Lower lobe of right lung (tissue), 2 donors: ENCODE data around the gene SUCLA2. TPM values are rescaled to one million over a fixed set of nuclear protein-coding genes. Genes with fewer than 3 reads are reported as not detected.
"Not testable (repeated sequence)": the region's sequence is repeated elsewhere in the genome, so short reads cannot be mapped to it uniquely, and the experiment has no call there.

Experiments used
- ATAC-seq, 2 donors: fragments of 200-7000 bp; cut with Tn5 transposase; one replicate each; pipeline ENCODE4 v1.9.1; 2020 to 2022; ENCODE audit warnings: mild to moderate bottlenecking in 2 of 2, moderate library complexity in 2 of 2
- DNase-seq: peaks from one replicate; pipeline ENCODE4 v3.0.0-alpha.2; 2020
- H3K27ac ChIP-seq: fragments of 200-600 bp; one replicate; pipeline ENCODE4 v1.8.0; 2022
- H3K27me3 ChIP-seq: fragments of 200-600 bp; one replicate; pipeline ENCODE4 v1.8.0; 2022; ENCODE audit warnings: low read depth
- H3K36me3 ChIP-seq: fragments of 200-600 bp; one replicate; pipeline ENCODE4 v1.8.0; 2022; ENCODE audit warnings: mild to moderate bottlenecking
- H3K4me1 ChIP-seq: fragments of 200-600 bp; one replicate; pipeline ENCODE4 v1.8.0; 2022
- H3K4me3 ChIP-seq: fragments of 200-600 bp; one replicate; pipeline ENCODE4 v1.8.0; 2022; ENCODE audit warnings: mild to moderate bottlenecking
- H3K9me3 ChIP-seq: fragments of 200-600 bp; one replicate; pipeline ENCODE4 v1.8.0; 2022
- intact Hi-C: fragments of 100-400 bp; cut with DNase I; formaldehyde crosslinking; loops from one replicate; pipeline ENCODE4 v1.11.0; 2022
- total RNA-seq: library from RNA; stranded (reverse); fragmentation: NEBNext Ultra II Directional; extraction: Animal tissue kit (Norgen Biotek cat#: 25700); gene quantifications from one replicate; pipeline ENCODE4 v1.2.1, GENCODE V29; 2021
- TF ChIP-seq, protein P1 (sequence below): fragments of 200-600 bp; IDR thresholded peaks from one replicate; pipeline ENCODE4 v1.8.0; 2022; ENCODE audit warnings: antibody characterized with exemption, mild to moderate bottlenecking
- donor health status: DM: no; HTN: yes; CAD: no; lungs with severe emphysema.

Gene SUCLA2
- total RNA-seq, 1 donor from 2014 or later: 36.7 TPM

DNA sequence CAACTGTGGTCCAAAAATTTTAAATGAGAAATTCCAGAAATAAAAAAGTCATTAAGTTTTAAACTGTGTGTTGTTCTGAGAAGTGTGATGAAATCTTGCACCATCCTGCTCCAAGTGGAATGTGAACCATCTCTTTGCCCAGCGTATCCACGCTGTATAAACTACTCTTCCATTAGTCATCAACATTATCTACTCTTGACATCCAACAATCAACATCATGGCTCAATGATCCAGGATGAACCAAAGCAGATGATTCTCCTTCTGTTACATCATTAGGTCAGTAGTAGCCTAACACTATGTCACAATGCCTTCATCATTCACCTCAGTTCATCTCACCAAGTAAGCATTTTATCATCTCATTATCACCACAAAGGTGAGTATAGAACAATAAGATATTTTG is 55.3 kb downstream of the SUCLA2 start:
- H3K27ac ChIP-seq: no peak overlapping the region
- DNase-seq: no peak
- TF ChIP-seq, protein P1, sequence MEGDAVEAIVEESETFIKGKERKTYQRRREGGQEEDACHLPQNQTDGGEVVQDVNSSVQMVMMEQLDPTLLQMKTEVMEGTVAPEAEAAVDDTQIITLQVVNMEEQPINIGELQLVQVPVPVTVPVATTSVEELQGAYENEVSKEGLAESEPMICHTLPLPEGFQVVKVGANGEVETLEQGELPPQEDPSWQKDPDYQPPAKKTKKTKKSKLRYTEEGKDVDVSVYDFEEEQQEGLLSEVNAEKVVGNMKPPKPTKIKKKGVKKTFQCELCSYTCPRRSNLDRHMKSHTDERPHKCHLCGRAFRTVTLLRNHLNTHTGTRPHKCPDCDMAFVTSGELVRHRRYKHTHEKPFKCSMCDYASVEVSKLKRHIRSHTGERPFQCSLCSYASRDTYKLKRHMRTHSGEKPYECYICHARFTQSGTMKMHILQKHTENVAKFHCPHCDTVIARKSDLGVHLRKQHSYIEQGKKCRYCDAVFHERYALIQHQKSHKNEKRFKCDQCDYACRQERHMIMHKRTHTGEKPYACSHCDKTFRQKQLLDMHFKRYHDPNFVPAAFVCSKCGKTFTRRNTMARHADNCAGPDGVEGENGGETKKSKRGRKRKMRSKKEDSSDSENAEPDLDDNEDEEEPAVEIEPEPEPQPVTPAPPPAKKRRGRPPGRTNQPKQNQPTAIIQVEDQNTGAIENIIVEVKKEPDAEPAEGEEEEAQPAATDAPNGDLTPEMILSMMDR: no peak
- intact Hi-C loops: no loop called here
- H3K27me3 ChIP-seq: no peaks in the 10 kb centered on the region
- no peak for ATAC-seq
- H3K36me3 ChIP-seq: peaks cover 56% of the 10 kb centered on the region
- H3K4me3 ChIP-seq: no peak overlapping the region
- H3K9me3 ChIP-seq: no peaks in the 10 kb centered on the region
- no peaks in the 10 kb centered on the region for H3K4me1 ChIP-seq

DNA sequence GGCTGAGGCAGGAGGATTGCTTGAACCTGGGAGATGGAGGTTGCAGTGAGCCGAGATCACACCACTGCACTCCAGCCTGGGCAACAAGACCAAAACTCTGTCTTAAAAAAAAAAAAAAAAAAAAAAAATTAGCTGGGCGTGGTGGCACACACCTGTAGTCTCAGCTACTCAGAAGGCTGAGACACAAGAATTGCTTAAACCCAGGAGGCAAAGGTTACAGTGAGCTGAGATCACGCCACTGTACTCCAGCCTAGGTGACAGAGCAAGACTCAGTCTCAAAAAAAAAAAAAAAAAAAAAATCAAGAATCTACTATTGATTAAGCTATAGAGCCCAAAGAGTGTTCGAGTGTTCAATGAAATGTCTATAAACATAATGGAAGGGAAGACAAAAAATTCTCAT is 55.9 kb downstream of the SUCLA2 start:
- ATAC-seq, H3K4me1 ChIP-seq, DNase-seq, intact Hi-C loops, H3K9me3 ChIP-seq, H3K27ac ChIP-seq, H3K4me3 ChIP-seq, H3K27me3 ChIP-seq: not testable (repeated sequence)
- H3K36me3 ChIP-seq: peaks cover 59% of the 10 kb centered on the region

DNA sequence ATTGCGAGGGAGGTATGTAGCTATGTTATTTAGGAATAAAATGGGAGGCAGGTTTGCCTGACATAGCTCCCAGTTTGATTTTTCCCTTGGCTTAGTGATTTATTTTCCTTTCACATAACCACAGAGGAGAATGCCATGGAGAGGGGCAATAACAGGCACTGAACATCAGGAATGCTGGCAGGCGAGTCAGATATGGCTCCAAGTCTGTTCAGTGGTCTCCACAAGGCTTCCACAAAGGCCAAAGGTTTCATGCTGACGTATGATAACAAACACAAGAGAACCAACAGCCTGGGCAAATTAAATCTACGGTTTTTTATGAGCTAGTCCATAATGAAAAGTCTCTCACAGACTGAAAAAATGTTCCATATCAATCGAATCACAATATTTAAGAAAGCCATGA is 66.7 kb downstream of the SUCLA2 start:
- no peaks in the 10 kb centered on the region for H3K4me1 ChIP-seq
- DNase-seq (no peak), ATAC-seq (no peak)
- TF ChIP-seq, protein P1: no peak
- intact Hi-C loops: no loop called here
- H3K27me3 ChIP-seq: no peaks in the 10 kb centered on the region
- no peak overlapping the region for H3K4me3 ChIP-seq
- peaks cover 4% of the 10 kb centered on the region for H3K36me3 ChIP-seq
- H3K27ac ChIP-seq: no peak overlapping the region
- no peaks in the 10 kb centered on the region for H3K9me3 ChIP-seq

DNA sequence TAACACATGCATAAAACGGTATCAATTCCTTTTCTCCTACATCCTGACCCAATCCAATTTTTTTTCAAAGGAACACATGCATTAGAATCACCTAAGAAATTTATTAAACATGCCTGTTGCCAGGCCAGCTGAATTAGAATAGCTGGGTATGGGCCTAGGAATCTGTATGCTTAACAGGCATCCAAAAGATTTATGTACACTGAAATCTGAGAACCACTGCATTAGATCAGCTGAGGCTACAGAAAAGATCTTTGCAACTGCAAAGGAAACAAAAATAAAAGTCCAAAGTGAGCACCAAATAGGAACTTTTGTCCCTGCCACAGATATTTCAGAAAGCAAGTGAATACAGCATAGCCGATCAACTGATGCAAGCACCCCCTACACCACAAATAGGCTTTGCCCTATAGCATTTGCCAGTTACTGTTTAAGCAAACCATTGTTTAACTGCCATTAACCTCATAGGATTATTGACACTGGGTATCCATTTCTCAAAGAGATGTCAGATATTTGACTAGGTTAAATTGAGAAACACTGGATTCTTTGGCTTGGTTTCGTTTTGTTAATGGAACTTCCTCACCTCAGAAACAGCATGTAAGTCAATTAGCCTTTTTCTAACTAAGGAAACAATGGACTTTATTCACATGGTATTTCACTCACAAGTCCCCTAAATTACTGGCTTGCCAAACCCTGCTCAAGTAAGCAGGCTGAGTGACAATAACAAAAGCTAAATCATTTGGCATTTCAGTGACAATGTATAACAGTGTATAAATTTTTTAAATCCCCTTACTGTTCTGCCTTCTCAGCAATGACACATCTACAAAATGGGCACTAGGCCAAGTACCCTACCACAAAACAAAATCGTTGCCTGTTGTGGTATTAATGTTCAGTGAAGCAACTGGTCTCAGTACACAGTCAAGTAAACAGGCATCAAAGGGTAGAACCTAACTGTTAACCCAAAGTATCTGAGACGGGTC is 67.8 kb downstream of the SUCLA2 start:
- no peaks in the 10 kb centered on the region for H3K36me3 ChIP-seq
- no peaks in the 10 kb centered on the region for H3K9me3 ChIP-seq
- DNase-seq (no peak), ATAC-seq (no peak)
- no peak overlapping the region for H3K27ac ChIP-seq
- no peak overlapping the region for H3K4me3 ChIP-seq
- H3K27me3 ChIP-seq: no peaks in the 10 kb centered on the region
- intact Hi-C loops: no loop called here
- TF ChIP-seq, protein P1: no peak
- no peaks in the 10 kb centered on the region for H3K4me1 ChIP-seq

DNA sequence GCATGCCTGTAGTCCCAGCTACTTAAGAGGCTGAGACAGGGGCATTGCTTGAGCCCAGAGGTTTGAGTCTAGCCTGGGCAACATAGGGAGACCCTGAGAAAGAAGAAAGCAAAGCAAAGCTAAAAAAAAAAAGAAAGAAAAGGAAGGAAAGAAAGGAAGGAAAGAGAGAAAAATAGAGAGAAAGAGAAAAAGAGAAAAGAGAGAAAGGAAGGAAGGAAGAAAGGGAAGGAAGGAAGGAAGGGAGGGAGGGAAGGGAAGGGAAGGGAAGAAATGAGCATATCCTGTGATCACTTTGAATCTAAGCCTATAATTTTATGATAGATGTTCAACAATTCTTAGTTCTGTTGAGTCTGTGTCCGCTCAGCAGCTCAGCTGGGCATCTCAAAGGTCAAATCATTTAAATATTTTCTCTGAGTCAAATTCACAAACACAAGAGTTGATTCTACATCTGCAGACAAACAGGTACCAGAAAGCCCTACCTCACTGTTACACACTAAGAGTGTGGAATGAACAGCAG is 70.4 kb downstream of the SUCLA2 start:
- DNase-seq: no peak
- Histone ChIP-seq H3K9me3 (no peaks in the 10 kb centered on the region), H3K4me3 (no peak overlapping the region), H3K4me1 (no peaks in the 10 kb centered on the region), H3K27ac (no peak overlapping the region), H3K27me3 (no peaks in the 10 kb centered on the region), H3K36me3 (no peaks in the 10 kb centered on the region)
- TF ChIP-seq, protein P1: no peak
- intact Hi-C loops: no loop called here
- no peak for ATAC-seq

DNA sequence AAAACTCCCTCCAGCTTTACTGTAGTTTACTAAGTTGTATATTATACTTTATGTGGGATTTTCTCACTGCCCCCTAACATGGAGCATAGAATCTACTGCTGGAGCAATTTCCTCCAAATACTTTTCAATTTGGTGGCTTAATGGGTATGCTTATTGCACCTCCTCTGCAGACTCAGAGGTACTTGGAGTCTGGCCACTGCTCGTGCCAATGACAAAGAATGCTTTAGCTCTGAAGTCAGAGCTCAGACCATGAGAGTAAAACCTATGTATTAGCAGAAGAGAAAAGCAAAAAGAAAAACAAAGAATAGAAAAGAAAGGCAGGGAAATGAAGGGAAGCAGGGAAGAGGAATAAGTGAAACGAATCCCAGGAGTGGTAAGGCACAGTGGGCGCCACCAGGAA is 71.9 kb downstream of the SUCLA2 start:
- H3K4me3 ChIP-seq: no peak overlapping the region
- no peak overlapping the region for H3K27ac ChIP-seq
- intact Hi-C loops: no loop called here
- H3K27me3 ChIP-seq: no peaks in the 10 kb centered on the region
- H3K36me3 ChIP-seq: no peaks in the 10 kb centered on the region
- TF ChIP-seq, protein P1: no peak
- H3K9me3 ChIP-seq: no peaks in the 10 kb centered on the region
- ATAC-seq (no peak), DNase-seq (no peak)
- H3K4me1 ChIP-seq: no peaks in the 10 kb centered on the region
